Loucy (cell line): ENCODE measurements around the gene GPRC5A.

Experiments
- H2AFZ ChIP-seq: fragments of 200-600 bp; sonication (generic); 2 replicates; pipeline ENCODE4 v1.6.0; 2016; ENCODE audit warnings: antibody characterized with exemption, mild to moderate bottlenecking, low read length, moderate library complexity
- H3F3A ChIP-seq: fragments of 200-600 bp; 2 replicates; pipeline ENCODE4 v1.6.0; 2016; ENCODE audit warnings: antibody characterized with exemption, low read depth, mild to moderate bottlenecking
- H3K27me3 ChIP-seq: fragments of 200-600 bp; sonication (generic); 2 replicates; pipeline ENCODE4 v1.6.1; 2014; ENCODE audit warnings: low read length, mild to moderate bottlenecking; ENCODE audit not compliant: insufficient read depth, poor library complexity, severe bottlenecking
- H3K36me3 ChIP-seq: fragments of 200-600 bp; sonication (generic); 2 replicates; pipeline ENCODE4 v1.6.1; 2016; ENCODE audit warnings: low read length; ENCODE audit not compliant: insufficient read depth
- H3K4me1 ChIP-seq: fragments of 200-600 bp; sonication (generic); 2 replicates; pipeline ENCODE4 v1.5.1; 2014; ENCODE audit warnings: low read length, mild to moderate bottlenecking; ENCODE audit not compliant: insufficient read depth, poor library complexity, severe bottlenecking
- H3K4me2 ChIP-seq: fragments of 200-600 bp; sonication (generic); 2 replicates; pipeline ENCODE4 v1.6.0; 2014; ENCODE audit warnings: antibody characterized with exemption, low read length, low read depth, mild to moderate bottlenecking; ENCODE audit not compliant: poor library complexity, severe bottlenecking
- H3K4me3 ChIP-seq: fragments of 200-600 bp; sonication (generic); 2 replicates; pipeline ENCODE4 v1.5.1; 2014; ENCODE audit warnings: low read length, mild to moderate bottlenecking, mixed read lengths; ENCODE audit not compliant: poor library complexity, severe bottlenecking
- H3K79me2 ChIP-seq: fragments of 200-600 bp; sonication (generic); 2 replicates; pipeline ENCODE4 v1.6.1; 2014; ENCODE audit warnings: low read length; ENCODE audit not compliant: insufficient read depth
- H3K9ac ChIP-seq: fragments of 200-600 bp; sonication (generic); 2 replicates; pipeline ENCODE4 v1.6.0; 2014; ENCODE audit warnings: mild to moderate bottlenecking, low read depth, low read length, moderate library complexity; ENCODE audit not compliant: poor library complexity, severe bottlenecking
- H3K9me2 ChIP-seq: fragments of 200-600 bp; sonication (generic); replicated peaks from 2 replicates; pipeline ENCODE4 v1.6.1; 2016; ENCODE audit warnings: low read depth, low read length, mixed read lengths
- H3K9me3 ChIP-seq: fragments of 200-600 bp; sonication (generic); 2 replicates; pipeline ENCODE4 v1.6.1; 2014; ENCODE audit warnings: mild to moderate bottlenecking, antibody characterized with exemption, low read length, low read depth; ENCODE audit not compliant: insufficient read depth
- H4K20me1 ChIP-seq: fragments of 200-600 bp; sonication (generic); 2 replicates; pipeline ENCODE4 v1.6.0; 2014; ENCODE audit warnings: antibody characterized with exemption, low read length, mild to moderate bottlenecking; ENCODE audit not compliant: insufficient read depth, poor library complexity, severe bottlenecking
- EZH2phosphoT487 ChIP-seq: fragments of 200-600 bp; IDR thresholded peaks from 2 replicates; pipeline ENCODE4 v1.6.1; 2018; ENCODE audit warnings: antibody characterized with exemption, mild to moderate bottlenecking, moderate library complexity, borderline replicate concordance
- TF ChIP-seq, protein P1 (sequence below): fragments of 200-600 bp; sonication (generic); conservative IDR thresholded peaks from 2 replicates; pipeline ENCODE4 v1.5.1; 2014; ENCODE audit warnings: mild to moderate bottlenecking, antibody characterized with exemption, low read length

The GPRC5A gene

DNA sequence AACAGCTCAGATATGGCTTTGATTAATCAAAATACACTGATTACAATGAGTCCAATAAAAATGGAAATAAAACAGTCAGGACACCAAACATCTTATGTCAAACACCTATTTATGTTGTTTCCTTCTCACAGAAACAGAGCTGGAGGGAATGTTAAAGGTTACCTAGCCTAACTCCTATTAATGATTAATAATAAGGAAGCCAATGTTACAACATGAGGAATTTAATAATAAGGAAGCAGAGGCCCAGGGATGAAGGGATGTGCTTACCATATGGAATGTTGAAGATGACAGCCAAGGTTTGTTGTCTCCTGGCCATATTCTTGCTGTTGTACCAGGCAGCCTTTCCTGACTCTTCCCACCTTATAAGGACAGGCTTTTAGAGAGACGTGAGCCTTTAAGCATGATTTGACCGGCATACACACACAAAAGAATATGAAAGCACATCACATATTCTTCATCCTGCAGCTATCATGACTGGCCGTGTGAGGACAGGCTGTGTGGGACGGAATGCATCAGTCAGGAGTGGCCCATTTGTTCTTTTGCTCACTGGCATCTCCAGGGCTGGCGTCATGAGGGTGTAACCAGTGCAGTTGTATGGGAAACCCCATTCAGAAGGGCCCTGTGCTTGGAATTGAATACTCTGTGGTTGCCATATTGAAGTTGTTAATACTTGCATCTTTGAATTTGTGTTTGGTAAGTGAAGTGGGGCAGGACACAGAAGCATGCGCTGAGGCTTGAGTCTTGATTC is 63.7 kb downstream of the GPRC5A start:
- Histone ChIP-seq H3F3A (no peaks in the 10 kb centered on the region), H3K4me1 (no peaks in the 10 kb centered on the region), H3K27me3 (no peaks in the 10 kb centered on the region), H3K4me2 (no peak overlapping the region), H3K4me3 (no peak overlapping the region), H3K36me3 (no peaks in the 10 kb centered on the region), H3K79me2 (no peaks in the 10 kb centered on the region), H4K20me1 (no peaks in the 10 kb centered on the region), H3K9me3 (no peaks in the 10 kb centered on the region), H3K9ac (no peak overlapping the region), H2AFZ (no peak overlapping the region), H3K9me2 (no peaks in the 10 kb centered on the region)
- no peak for TF ChIP-seq EZH2phosphoT487
- TF ChIP-seq, protein P1, sequence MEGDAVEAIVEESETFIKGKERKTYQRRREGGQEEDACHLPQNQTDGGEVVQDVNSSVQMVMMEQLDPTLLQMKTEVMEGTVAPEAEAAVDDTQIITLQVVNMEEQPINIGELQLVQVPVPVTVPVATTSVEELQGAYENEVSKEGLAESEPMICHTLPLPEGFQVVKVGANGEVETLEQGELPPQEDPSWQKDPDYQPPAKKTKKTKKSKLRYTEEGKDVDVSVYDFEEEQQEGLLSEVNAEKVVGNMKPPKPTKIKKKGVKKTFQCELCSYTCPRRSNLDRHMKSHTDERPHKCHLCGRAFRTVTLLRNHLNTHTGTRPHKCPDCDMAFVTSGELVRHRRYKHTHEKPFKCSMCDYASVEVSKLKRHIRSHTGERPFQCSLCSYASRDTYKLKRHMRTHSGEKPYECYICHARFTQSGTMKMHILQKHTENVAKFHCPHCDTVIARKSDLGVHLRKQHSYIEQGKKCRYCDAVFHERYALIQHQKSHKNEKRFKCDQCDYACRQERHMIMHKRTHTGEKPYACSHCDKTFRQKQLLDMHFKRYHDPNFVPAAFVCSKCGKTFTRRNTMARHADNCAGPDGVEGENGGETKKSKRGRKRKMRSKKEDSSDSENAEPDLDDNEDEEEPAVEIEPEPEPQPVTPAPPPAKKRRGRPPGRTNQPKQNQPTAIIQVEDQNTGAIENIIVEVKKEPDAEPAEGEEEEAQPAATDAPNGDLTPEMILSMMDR, result no peak

DNA sequence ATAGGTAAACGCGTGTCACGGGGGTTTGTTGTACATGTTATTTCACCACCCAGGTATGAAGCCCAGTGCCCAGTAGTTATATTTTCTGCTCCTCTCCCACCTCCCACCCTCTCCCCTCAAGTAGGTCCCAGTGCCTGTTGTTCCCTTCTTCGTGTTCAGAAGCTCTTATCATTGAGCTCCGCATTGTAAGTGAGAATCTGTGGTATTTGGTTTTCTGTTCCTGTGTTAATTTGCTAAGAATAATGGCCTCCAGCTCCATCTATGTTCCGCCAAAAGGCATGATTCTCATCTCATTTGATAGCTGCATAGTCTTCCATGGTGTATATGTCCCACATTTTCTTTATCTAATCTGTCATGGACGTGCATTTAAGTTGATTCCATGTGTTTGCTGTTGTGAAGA is 67.5 kb downstream of the GPRC5A start:
- Histone ChIP-seq H3K36me3 (no peaks in the 10 kb centered on the region), H3K4me3 (no peak overlapping the region), H3K79me2 (no peaks in the 10 kb centered on the region), H3K9me2 (no peaks in the 10 kb centered on the region), H3K27me3 (no peaks in the 10 kb centered on the region), H3K9ac (no peak overlapping the region), H2AFZ (no peak overlapping the region), H3K9me3 (no peaks in the 10 kb centered on the region), H3K4me1 (peaks cover 1% of the 10 kb centered on the region), H4K20me1 (no peaks in the 10 kb centered on the region), H3K4me2 (no peak overlapping the region), H3F3A (no peaks in the 10 kb centered on the region)
- TF ChIP-seq, protein P1, result no peak
- no peak for TF ChIP-seq EZH2phosphoT487

- Histone ChIP-seq H3K9me2 (no peaks in the 10 kb centered on the region), H3K4me1 (peaks cover 10% of the 10 kb centered on the region), H4K20me1 (no peaks in the 10 kb centered on the region), H3F3A (no peaks in the 10 kb centered on the region), H3K79me2 (no peaks in the 10 kb centered on the region), H3K4me3 (no peak overlapping the region), H2AFZ (no peak overlapping the region), H3K4me2 (no peak overlapping the region), H3K27me3 (no peaks in the 10 kb centered on the region), H3K9ac (no peak overlapping the region), H3K9me3 (no peaks in the 10 kb centered on the region), H3K36me3 (no peaks in the 10 kb centered on the region)
- no peak for TF ChIP-seq EZH2phosphoT487
- TF ChIP-seq, protein P1, result no peak
Measured at GRCh38 chr12:12960639-12961209, 69.4 kb downstream of the GPRC5A start.
